ENCODE results near the gene SPTBN1.
"Not testable (repeated sequence)": the region's sequence is repeated elsewhere in the genome, so short reads cannot be mapped to it uniquely, and the experiment has no call there.

The SPTBN1 gene

GRCh38 chr2:54524226-54524991, 68.3 kb downstream of the SPTBN1 start:
- Histone ChIP-seq H3K27me3 (ENCODE audit: insufficient read depth, low read length, poor library complexity) (no peaks in the 10 kb centered on the region), H3K36me3 (ENCODE audit: insufficient read depth, low read length) (0 out of 2 replicates have a peak, but pooled peaks cover 4% of the 10 kb centered on the region), H2AFZ (ENCODE audit: low read depth, low read length) (no peak overlapping the region), H3K27ac (ENCODE audit: low read length) (no peak overlapping the region), H3K4me2 (ENCODE audit: insufficient read depth, low read length) (no peak overlapping the region), H3K4me1 (ENCODE audit: insufficient read depth, low read length) (no peaks in the 10 kb centered on the region), H3K4me3 (ENCODE audit: low read depth in 1 of 2, low read length in 2 of 2) (no peak overlapping the region), H3K9me3 (ENCODE audit: insufficient read depth, low read length, severe bottlenecking) (no peaks in the 10 kb centered on the region), H3K9ac (ENCODE audit: low read depth, low read length) (no peak overlapping the region), H3K79me2 (ENCODE audit: insufficient read depth, low read length) (no peaks in the 10 kb centered on the region), H4K20me1 (ENCODE audit: insufficient read depth, low read length) (no peaks in the 10 kb centered on the region)
- no peak for TF ChIP-seq EZH2 (IDR thresholded peaks at IDR 0.05; ENCODE audit: borderline replicate concordance, low read depth, low read length, severe bottlenecking)
- ATAC-seq (ENCODE audit: insufficient read depth, low read depth) (no peak), DNase-seq (no peak)

DNA sequence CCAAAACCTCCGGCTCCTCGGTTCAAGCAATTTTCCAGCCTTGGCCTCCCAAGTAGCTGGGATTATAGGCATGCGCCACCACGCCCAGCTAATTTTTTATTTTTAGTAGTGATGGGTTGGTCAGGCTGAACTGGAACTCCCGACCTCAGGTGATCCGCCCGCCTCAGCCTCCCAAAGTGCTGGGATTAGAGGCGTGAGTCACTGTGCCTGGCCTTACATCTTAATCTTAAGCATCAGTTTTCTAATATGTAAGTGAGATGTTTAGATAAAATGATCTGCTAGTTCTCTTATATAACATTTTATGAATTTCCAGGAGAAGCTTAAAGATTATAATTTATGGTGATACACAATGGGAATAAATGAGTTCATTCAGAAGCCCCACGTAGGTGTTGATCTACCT, 69.2 kb downstream of the SPTBN1 start:
- DNase-seq: no peak
- no peaks in the 10 kb centered on the region for H4K20me1 ChIP-seq (ENCODE audit: insufficient read depth, low read length)
- no peaks in the 10 kb centered on the region for H3K27me3 ChIP-seq (ENCODE audit: insufficient read depth, low read length, poor library complexity)
- H3K9ac ChIP-seq (ENCODE audit: low read depth, low read length): no peak overlapping the region
- ATAC-seq (ENCODE audit: insufficient read depth, low read depth): no peak
- H2AFZ ChIP-seq (ENCODE audit: low read depth, low read length): no peak overlapping the region
- H3K4me1 ChIP-seq (ENCODE audit: insufficient read depth, low read length): no peaks in the 10 kb centered on the region
- no peak overlapping the region for H3K4me3 ChIP-seq (ENCODE audit: low read depth in 1 of 2, low read length in 2 of 2)
- no peaks in the 10 kb centered on the region for H3K79me2 ChIP-seq (ENCODE audit: insufficient read depth, low read length)
- 0 out of 2 replicates have a peak, but pooled peaks cover 4% of the 10 kb centered on the region for H3K36me3 ChIP-seq (ENCODE audit: insufficient read depth, low read length)
- TF ChIP-seq CTCF (IDR thresholded peaks at IDR 0.05; ENCODE audit: borderline replicate concordance, extremely low read depth, low read length, poor library complexity, severe bottlenecking): no peak
- no peak for TF ChIP-seq EZH2 (IDR thresholded peaks at IDR 0.05; ENCODE audit: borderline replicate concordance, low read depth, low read length, severe bottlenecking)
- H3K27ac ChIP-seq (ENCODE audit: low read length): no peak overlapping the region
- H3K4me2 ChIP-seq (ENCODE audit: insufficient read depth, low read length): no peak overlapping the region
- H3K9me3 ChIP-seq (ENCODE audit: insufficient read depth, low read length, severe bottlenecking): no peaks in the 10 kb centered on the region

GRCh38 chr2:54526226-54526879, 70.2 kb downstream of the SPTBN1 start:
- no peak for DNase-seq
- H3K27me3 ChIP-seq (ENCODE audit: insufficient read depth, low read length, poor library complexity): no peaks in the 10 kb centered on the region
- H3K9ac ChIP-seq (ENCODE audit: low read depth, low read length): no peak overlapping the region
- H3K27ac ChIP-seq (ENCODE audit: low read length): no peak overlapping the region
- TF ChIP-seq CTCF (IDR thresholded peaks at IDR 0.05; ENCODE audit: borderline replicate concordance, extremely low read depth, low read length, poor library complexity, severe bottlenecking) (no peak), EZH2 (IDR thresholded peaks at IDR 0.05; ENCODE audit: borderline replicate concordance, low read depth, low read length, severe bottlenecking) (no peak)
- H3K4me1 ChIP-seq (ENCODE audit: insufficient read depth, low read length): no peaks in the 10 kb centered on the region
- 0 out of 2 replicates have a peak, but pooled peaks cover 4% of the 10 kb centered on the region for H3K36me3 ChIP-seq (ENCODE audit: insufficient read depth, low read length)
- no peak for ATAC-seq (ENCODE audit: insufficient read depth, low read depth)
- H3K4me3 ChIP-seq (ENCODE audit: low read depth in 1 of 2, low read length in 2 of 2): no peak overlapping the region
- H3K4me2 ChIP-seq (ENCODE audit: insufficient read depth, low read length): no peak overlapping the region
- no peaks in the 10 kb centered on the region for H4K20me1 ChIP-seq (ENCODE audit: insufficient read depth, low read length)
- no peaks in the 10 kb centered on the region for H3K79me2 ChIP-seq (ENCODE audit: insufficient read depth, low read length)
- no peaks in the 10 kb centered on the region for H3K9me3 ChIP-seq (ENCODE audit: insufficient read depth, low read length, severe bottlenecking)
- H2AFZ ChIP-seq (ENCODE audit: low read depth, low read length): no peak overlapping the region

DNA sequence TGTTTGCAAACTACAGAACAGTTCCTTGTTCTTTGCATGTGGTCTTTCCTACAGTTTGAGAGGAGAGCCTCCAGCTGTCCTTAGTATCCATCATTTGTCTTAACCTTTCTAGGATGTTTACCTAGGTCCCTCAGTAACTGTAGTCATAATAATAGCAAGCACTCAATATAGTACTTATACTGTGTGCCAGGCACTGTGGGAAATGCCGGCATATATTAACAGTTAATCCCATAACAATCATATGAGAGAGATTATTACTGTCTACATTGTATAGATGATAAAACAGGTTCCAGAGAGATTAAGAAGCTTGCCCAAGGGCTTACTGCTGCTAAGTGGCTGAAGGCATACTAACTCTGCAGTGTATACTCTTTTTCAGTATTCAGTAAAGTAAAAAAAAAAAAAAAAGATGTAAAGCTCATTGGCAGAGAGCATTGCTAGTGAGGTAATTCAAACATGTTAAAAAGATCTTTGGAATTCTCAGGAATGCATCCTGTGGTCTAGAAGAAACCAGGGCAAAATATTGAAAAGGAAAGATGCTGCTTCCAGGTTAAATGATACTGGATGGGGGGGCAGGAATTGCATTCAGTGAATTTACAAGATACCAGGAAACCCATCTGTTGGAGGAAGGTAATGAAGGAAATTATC, 72.3 kb downstream of the SPTBN1 start:
- Histone ChIP-seq H3K9me3 (ENCODE audit: insufficient read depth, low read length, severe bottlenecking) (no peaks in the 10 kb centered on the region), H3K4me3 (ENCODE audit: low read depth in 1 of 2, low read length in 2 of 2) (no peak overlapping the region), H3K4me2 (ENCODE audit: insufficient read depth, low read length) (no peak overlapping the region), H3K27ac (ENCODE audit: low read length) (no peak overlapping the region), H3K36me3 (ENCODE audit: insufficient read depth, low read length) (0 out of 2 replicates have a peak, but pooled peaks cover 4% of the 10 kb centered on the region), H3K4me1 (ENCODE audit: insufficient read depth, low read length) (no peaks in the 10 kb centered on the region), H3K79me2 (ENCODE audit: insufficient read depth, low read length) (no peaks in the 10 kb centered on the region), H3K27me3 (ENCODE audit: insufficient read depth, low read length, poor library complexity) (no peaks in the 10 kb centered on the region), H3K9ac (ENCODE audit: low read depth, low read length) (no peak overlapping the region), H4K20me1 (ENCODE audit: insufficient read depth, low read length) (no peaks in the 10 kb centered on the region), H2AFZ (ENCODE audit: low read depth, low read length) (no peak overlapping the region)
- ATAC-seq (ENCODE audit: insufficient read depth, low read depth) (no peak), DNase-seq (no peak)
- TF ChIP-seq CTCF (IDR thresholded peaks at IDR 0.05; ENCODE audit: borderline replicate concordance, extremely low read depth, low read length, poor library complexity, severe bottlenecking) (no peak), EZH2 (IDR thresholded peaks at IDR 0.05; ENCODE audit: borderline replicate concordance, low read depth, low read length, severe bottlenecking) (no peak)

- DNase-seq; H3K4me1 ChIP-seq (ENCODE audit: insufficient read depth, low read length); H3K27ac ChIP-seq (ENCODE audit: low read length); H3K79me2 ChIP-seq (ENCODE audit: insufficient read depth, low read length); H3K9me3 ChIP-seq (ENCODE audit: insufficient read depth, low read length, severe bottlenecking); H3K9ac ChIP-seq (ENCODE audit: low read depth, low read length); H2AFZ ChIP-seq (ENCODE audit: low read depth, low read length); ATAC-seq (ENCODE audit: insufficient read depth, low read depth); H3K36me3 ChIP-seq (ENCODE audit: insufficient read depth, low read length); H3K4me2 ChIP-seq (ENCODE audit: insufficient read depth, low read length); H3K4me3 ChIP-seq (ENCODE audit: low read depth in 1 of 2, low read length in 2 of 2); H3K27me3 ChIP-seq (ENCODE audit: insufficient read depth, low read length, poor library complexity); H4K20me1 ChIP-seq (ENCODE audit: insufficient read depth, low read length): not testable (repeated sequence)
Measured at GRCh38 chr2:54529518-54529917, 73.4 kb downstream of the SPTBN1 start.

Measured in DND-41 (cell line).